Measurements from ENCODE around the gene FOXK1. TPM values are rescaled to one million over a fixed set of nuclear protein-coding genes. Genes with fewer than 3 reads are reported as not detected.

FOXK1 gene
- total and polyA plus RNA-seq, 2 of the 13 experiments (the other 11 are each of a cell fraction or from before 2014, with no cell fraction given): 4.6 to 8.8 TPM

DNA sequence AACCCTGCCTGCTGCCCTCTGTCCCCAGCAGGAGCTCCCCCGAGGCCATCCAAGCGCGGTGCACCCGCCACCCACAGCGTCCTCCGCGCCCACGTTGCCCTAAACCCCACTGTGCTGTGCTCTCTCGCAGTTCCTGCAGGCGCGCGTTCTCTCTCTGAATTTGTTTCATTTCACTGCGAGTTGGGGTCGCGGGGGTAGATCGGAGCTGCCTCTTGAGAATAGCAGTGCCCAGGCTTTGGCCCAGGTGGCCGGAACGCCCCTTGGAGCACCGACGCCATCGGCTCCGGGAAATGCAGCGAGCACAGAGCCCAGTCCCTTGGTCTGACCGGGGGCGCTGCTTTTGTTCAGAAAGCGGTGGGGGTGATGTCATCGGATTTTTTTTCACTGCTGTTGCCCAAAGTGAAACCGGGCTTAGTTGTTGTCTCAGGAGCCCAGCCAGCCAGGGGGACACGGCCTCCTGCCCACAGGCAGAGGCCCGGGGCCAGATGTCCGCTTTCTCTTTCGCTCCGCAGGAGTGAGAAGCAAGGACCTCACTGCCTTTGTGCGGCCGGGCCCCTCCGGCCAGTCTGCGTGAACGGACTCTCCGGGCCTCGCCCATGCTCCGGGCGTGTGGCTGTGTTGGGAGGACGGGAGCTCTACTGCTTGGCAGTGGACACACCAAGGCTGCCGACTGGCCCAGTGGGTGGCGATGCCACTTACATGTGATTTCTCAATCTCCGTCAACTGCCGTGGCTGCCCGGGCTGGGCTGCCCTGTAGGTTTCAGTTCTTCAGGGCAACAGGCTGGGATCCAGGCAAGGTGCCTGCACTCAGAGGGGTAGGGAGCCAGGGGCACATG is 43.1 kb downstream of the FOXK1 start (continued):
- TF ChIP-seq, protein P1, sequence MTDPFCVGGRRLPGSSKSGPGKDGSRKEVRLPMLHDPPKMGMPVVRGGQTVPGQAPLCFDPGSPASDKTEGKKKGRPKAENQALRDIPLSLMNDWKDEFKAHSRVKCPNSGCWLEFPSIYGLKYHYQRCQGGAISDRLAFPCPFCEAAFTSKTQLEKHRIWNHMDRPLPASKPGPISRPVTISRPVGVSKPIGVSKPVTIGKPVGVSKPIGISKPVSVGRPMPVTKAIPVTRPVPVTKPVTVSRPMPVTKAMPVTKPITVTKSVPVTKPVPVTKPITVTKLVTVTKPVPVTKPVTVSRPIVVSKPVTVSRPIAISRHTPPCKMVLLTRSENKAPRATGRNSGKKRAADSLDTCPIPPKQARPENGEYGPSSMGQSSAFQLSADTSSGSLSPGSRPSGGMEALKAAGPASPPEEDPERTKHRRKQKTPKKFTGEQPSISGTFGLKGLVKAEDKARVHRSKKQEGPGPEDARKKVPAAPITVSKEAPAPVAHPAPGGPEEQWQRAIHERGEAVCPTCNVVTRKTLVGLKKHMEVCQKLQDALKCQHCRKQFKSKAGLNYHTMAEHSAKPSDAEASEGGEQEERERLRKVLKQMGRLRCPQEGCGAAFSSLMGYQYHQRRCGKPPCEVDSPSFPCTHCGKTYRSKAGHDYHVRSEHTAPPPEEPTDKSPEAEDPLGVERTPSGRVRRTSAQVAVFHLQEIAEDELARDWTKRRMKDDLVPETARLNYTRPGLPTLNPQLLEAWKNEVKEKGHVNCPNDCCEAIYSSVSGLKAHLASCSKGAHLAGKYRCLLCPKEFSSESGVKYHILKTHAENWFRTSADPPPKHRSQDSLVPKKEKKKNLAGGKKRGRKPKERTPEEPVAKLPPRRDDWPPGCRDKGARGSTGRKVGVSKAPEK (CRISPR knock-in tag; IDR thresholded peaks at IDR 0.05; ENCODE audit: borderline replicate concordance): no peak
- TF ChIP-seq, protein P2, sequence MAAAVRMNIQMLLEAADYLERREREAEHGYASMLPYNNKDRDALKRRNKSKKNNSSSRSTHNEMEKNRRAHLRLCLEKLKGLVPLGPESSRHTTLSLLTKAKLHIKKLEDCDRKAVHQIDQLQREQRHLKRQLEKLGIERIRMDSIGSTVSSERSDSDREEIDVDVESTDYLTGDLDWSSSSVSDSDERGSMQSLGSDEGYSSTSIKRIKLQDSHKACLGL (CRISPR knock-in tag; IDR thresholded peaks at IDR 0.05): peak; percentile 25; the same call in 1 of the 2 replicates
- TF ChIP-seq TBX3 (IDR thresholded peaks at IDR 0.05; ENCODE audit: borderline replicate concordance): no peak
- TF ChIP-seq STAG1 (CRISPR knock-in tag; IDR thresholded peaks at IDR 0.05): no peak
- TF ChIP-seq ZNF292 (CRISPR knock-in tag; IDR thresholded peaks at IDR 0.05; ENCODE audit: borderline replicate concordance, low read depth): peak; percentile 67; the same call in 1 of the 2 replicates
- 0 out of 2 replicates have a peak, but pooled peaks have one; percentile 18 for TF ChIP-seq POLR2AphosphoS5 (IDR thresholded peaks at IDR 0.05; ENCODE audit: low read depth, low read length)
- TF ChIP-seq SMC3 (IDR thresholded peaks at IDR 0.05; ENCODE audit: low read length): no peak
- peak; percentile 51; the same call in 1 of the 2 replicates for TF ChIP-seq ZBTB7B (CRISPR knock-in tag; IDR thresholded peaks at IDR 0.05)
- TF ChIP-seq, protein P3, sequence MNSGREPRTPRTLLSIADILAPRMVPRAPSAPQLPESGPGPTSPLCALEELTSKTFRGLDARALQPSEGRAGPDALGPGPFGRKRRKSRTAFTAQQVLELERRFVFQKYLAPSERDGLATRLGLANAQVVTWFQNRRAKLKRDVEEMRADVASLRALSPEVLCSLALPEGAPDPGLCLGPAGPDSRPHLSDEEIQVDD (CRISPR knock-in tag; IDR thresholded peaks at IDR 0.05; ENCODE audit: borderline replicate concordance): no peak
- TF ChIP-seq DR1 (CRISPR knock-in tag; IDR thresholded peaks at IDR 0.05): 0 out of 2 replicates have a peak, but pooled peaks have one; percentile 42
- TF ChIP-seq NFYC (CRISPR knock-in tag; IDR thresholded peaks at IDR 0.05): no peak
- no peak for TF ChIP-seq GTF2F1 (IDR thresholded peaks at IDR 0.05; ENCODE audit: low read length)
- TF ChIP-seq NONO (IDR thresholded peaks at IDR 0.05): no peak
- no peak for TF ChIP-seq NONO (CRISPR knock-in tag; conservative IDR thresholded peaks at IDR 0.05)
- TF ChIP-seq, protein P4, sequence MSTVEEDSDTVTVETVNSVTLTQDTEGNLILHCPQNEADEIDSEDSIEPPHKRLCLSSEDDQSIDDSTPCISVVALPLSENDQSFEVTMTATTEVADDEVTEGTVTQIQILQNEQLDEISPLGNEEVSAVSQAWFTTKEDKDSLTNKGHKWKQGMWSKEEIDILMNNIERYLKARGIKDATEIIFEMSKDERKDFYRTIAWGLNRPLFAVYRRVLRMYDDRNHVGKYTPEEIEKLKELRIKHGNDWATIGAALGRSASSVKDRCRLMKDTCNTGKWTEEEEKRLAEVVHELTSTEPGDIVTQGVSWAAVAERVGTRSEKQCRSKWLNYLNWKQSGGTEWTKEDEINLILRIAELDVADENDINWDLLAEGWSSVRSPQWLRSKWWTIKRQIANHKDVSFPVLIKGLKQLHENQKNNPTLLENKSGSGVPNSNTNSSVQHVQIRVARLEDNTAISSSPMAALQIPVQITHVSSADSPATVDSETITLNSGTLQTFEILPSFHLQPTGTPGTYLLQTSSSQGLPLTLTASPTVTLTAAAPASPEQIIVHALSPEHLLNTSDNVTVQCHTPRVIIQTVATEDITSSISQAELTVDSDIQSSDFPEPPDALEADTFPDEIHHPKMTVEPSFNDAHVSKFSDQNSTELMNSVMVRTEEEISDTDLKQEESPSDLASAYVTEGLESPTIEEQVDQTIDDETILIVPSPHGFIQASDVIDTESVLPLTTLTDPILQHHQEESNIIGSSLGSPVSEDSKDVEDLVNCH (CRISPR knock-in tag; IDR thresholded peaks at IDR 0.05): no peak
- TF ChIP-seq ASH2L (IDR thresholded peaks at IDR 0.05; ENCODE audit: insufficient read length, low read depth, low read length): peak; percentile 38
- TF ChIP-seq, protein P5, sequence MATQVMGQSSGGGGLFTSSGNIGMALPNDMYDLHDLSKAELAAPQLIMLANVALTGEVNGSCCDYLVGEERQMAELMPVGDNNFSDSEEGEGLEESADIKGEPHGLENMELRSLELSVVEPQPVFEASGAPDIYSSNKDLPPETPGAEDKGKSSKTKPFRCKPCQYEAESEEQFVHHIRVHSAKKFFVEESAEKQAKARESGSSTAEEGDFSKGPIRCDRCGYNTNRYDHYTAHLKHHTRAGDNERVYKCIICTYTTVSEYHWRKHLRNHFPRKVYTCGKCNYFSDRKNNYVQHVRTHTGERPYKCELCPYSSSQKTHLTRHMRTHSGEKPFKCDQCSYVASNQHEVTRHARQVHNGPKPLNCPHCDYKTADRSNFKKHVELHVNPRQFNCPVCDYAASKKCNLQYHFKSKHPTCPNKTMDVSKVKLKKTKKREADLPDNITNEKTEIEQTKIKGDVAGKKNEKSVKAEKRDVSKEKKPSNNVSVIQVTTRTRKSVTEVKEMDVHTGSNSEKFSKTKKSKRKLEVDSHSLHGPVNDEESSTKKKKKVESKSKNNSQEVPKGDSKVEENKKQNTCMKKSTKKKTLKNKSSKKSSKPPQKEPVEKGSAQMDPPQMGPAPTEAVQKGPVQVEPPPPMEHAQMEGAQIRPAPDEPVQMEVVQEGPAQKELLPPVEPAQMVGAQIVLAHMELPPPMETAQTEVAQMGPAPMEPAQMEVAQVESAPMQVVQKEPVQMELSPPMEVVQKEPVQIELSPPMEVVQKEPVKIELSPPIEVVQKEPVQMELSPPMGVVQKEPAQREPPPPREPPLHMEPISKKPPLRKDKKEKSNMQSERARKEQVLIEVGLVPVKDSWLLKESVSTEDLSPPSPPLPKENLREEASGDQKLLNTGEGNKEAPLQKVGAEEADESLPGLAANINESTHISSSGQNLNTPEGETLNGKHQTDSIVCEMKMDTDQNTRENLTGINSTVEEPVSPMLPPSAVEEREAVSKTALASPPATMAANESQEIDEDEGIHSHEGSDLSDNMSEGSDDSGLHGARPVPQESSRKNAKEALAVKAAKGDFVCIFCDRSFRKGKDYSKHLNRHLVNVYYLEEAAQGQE (IDR thresholded peaks at IDR 0.05; ENCODE audit: borderline replicate concordance in 1 of 2, low read depth in 1 of 2, low read length in 2 of 2): no peak
- TF ChIP-seq ZNF746 (CRISPR knock-in tag; IDR thresholded peaks at IDR 0.05): no peak
- TF ChIP-seq ZNF12 (CRISPR knock-in tag; IDR thresholded peaks at IDR 0.05): no peak
- TF ChIP-seq ZFY (CRISPR knock-in tag; IDR thresholded peaks at IDR 0.05): peak; percentile 47; the same call in 1 of the 2 replicates

All from HepG2 (cell line).